Fibroblast of pulmonary artery (primary cell): Measurements from ENCODE around the gene PLAC8L1.

Source experiments
- DNase-seq: peaks from one replicate; pipeline ENCODE4 v3.0.0-alpha.2; 2010; ENCODE audit warnings: low read depth
- H3K4me3 ChIP-seq: replicated peaks from 2 replicates; pipeline ENCODE4 v1.5.1; 2011; ENCODE audit warnings: low read depth, mild to moderate bottlenecking, control low read depth, low read length, moderate library complexity
- TF ChIP-seq, protein P1 (sequence below): IDR thresholded peaks from 2 replicates; pipeline ENCODE4 v1.5.1; 2011; ENCODE audit warnings: mild to moderate bottlenecking, control low read depth, low read length, inconsistent platforms; ENCODE audit errors: missing control alignments

Gene PLAC8L1

DNA sequence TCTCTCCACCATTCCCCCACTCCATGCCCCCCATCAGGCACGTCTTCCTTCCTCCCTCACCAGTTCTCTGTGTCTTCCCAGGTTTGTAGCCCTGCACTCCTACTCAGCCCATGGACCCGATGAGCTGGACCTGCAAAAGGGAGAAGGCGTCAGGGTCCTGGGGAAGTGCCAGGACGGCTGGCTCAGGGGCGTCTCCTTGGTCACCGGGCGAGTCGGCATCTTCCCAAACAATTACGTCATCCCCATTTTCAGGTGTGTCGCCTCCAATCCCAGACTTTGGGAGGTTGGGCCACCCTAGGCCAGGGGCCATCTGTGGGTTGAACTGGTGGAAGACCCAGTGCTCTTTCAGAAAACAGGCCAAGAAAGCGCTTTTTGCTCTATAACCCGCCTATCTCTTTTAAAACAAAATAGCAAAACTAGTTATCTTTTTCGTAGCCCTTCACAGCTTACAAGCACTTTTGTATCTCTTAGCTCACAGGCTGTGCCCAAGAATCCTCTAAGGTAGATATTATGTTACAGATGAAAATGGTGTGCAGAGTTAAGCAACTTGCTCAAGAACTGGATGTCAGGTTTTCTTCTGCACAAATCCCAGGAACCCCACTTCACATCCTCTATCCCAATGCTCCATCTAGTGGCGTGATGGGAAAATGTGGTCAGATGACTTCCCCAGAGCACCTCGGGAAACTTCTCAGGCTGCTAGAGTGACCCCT lies 56.2 kb downstream of the PLAC8L1 start:
- DNase-seq: peak; percentile 89
- TF ChIP-seq, protein P1, sequence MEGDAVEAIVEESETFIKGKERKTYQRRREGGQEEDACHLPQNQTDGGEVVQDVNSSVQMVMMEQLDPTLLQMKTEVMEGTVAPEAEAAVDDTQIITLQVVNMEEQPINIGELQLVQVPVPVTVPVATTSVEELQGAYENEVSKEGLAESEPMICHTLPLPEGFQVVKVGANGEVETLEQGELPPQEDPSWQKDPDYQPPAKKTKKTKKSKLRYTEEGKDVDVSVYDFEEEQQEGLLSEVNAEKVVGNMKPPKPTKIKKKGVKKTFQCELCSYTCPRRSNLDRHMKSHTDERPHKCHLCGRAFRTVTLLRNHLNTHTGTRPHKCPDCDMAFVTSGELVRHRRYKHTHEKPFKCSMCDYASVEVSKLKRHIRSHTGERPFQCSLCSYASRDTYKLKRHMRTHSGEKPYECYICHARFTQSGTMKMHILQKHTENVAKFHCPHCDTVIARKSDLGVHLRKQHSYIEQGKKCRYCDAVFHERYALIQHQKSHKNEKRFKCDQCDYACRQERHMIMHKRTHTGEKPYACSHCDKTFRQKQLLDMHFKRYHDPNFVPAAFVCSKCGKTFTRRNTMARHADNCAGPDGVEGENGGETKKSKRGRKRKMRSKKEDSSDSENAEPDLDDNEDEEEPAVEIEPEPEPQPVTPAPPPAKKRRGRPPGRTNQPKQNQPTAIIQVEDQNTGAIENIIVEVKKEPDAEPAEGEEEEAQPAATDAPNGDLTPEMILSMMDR: peak; percentile 88
- H3K4me3 ChIP-seq: no peak overlapping the region

DNA sequence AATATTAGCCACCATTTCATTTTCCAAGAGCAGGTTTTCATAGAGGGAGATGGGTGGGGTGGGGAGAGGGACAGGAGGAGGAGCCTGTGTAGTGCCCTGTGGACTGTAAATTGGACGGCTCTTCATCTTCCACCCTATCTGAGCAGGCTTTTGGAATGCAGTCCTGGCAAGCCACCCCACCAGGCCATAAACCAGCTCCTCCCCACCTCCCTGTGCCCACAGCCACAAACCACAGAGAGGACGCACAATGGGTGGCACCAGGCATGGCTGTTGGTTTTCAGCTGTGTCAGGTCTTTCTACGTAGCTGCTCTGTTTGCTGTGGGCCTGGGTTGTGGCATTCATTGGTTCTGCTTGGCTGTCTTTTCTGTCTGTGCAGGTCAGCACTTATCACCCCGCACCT lies 58.0 kb downstream of the PLAC8L1 start:
- no peak overlapping the region for H3K4me3 ChIP-seq
- TF ChIP-seq, protein P1: no peak
- DNase-seq: no peak

DNA sequence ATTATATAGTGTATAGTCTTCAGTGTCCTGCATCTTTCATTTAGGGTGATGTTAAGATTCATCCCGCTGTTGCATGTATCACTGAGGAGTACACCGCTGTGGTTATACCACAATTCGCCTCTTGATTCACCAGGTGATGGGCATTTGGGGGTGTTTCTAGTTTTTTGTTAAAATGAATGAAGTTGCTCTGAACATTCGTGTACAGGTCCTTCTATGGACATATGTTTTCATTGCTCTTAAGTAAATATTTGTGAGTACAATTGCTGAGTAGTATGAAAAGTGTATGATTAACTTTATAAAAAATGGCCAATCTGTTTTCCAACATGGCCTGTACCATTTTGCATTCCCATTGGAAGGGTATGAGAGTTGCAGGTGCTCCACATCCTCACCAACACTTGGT lies 61.7 kb downstream of the PLAC8L1 start:
- DNase-seq: no peak
- H3K4me3 ChIP-seq: no peak overlapping the region
- TF ChIP-seq, protein P1: no peak

- no peak overlapping the region for H3K4me3 ChIP-seq
- TF ChIP-seq, protein P1: no peak
- peak; percentile 66 for DNase-seq
Measured at GRCh38 chr5:146042628-146043279, 62.6 kb downstream of the PLAC8L1 start.

- no peak overlapping the region for H3K4me3 ChIP-seq
- TF ChIP-seq, protein P1: peak; percentile 44
- peak; percentile 15 for DNase-seq
Measured at GRCh38 chr5:146041180-146041789, 64.1 kb downstream of the PLAC8L1 start.

- H3K4me3 ChIP-seq: no peak overlapping the region
- peak; percentile 15 for DNase-seq
- TF ChIP-seq, protein P1: no peak
Measured at GRCh38 chr5:146040527-146040926, 64.8 kb downstream of the PLAC8L1 start.
